IPS-NIHi11 (cell line): ENCODE data around the gene EPS15.
A peak's percentile ranks its signal among the peaks of the same experiment; 100 is the strongest.

Experiments
- DNase-seq: peaks from one replicate; pipeline ENCODE4 v3.0.0; 2012; ENCODE audit warnings: mixed read lengths, low spot score

Gene EPS15

GRCh38 chr1:51314974-51315373 is 204.1 kb downstream of the EPS15 start:
- no peak for DNase-seq

- no peak for DNase-seq
Measured at GRCh38 chr1:51313961-51314777, 204.9 kb downstream of the EPS15 start.

GRCh38 chr1:51313268-51313852 is 205.7 kb downstream of the EPS15 start:
- DNase-seq: peak; percentile 49

GRCh38 chr1:51312718-51313117 is 206.3 kb downstream of the EPS15 start:
- DNase-seq: no peak

- no peak for DNase-seq
Measured at GRCh38 chr1:51311826-51312225, 207.2 kb downstream of the EPS15 start.

- no peak for DNase-seq
Measured at GRCh38 chr1:51310871-51311613, 208.0 kb downstream of the EPS15 start.

GRCh38 chr1:51309291-51309690 is 209.8 kb downstream of the EPS15 start:
- DNase-seq: no peak

- DNase-seq: no peak
Measured at GRCh38 chr1:51308636-51309035, 210.4 kb downstream of the EPS15 start.

- DNase-seq: no peak
Measured at GRCh38 chr1:51306950-51307349, 212.1 kb downstream of the EPS15 start.

GRCh38 chr1:51305371-51305823 is 213.7 kb downstream of the EPS15 start:
- DNase-seq: no peak

GRCh38 chr1:51304360-51304759 is 214.7 kb downstream of the EPS15 start:
- DNase-seq: no peak
